Kidney capillary endothelial cell (primary cell): ENCODE results near the gene ADCY5.

Experiments used
- DNase-seq: peaks from one replicate; pipeline ENCODE4 v3.0.0-alpha.2; 2018; ENCODE audit warnings: low spot score

The ADCY5 gene

DNA sequence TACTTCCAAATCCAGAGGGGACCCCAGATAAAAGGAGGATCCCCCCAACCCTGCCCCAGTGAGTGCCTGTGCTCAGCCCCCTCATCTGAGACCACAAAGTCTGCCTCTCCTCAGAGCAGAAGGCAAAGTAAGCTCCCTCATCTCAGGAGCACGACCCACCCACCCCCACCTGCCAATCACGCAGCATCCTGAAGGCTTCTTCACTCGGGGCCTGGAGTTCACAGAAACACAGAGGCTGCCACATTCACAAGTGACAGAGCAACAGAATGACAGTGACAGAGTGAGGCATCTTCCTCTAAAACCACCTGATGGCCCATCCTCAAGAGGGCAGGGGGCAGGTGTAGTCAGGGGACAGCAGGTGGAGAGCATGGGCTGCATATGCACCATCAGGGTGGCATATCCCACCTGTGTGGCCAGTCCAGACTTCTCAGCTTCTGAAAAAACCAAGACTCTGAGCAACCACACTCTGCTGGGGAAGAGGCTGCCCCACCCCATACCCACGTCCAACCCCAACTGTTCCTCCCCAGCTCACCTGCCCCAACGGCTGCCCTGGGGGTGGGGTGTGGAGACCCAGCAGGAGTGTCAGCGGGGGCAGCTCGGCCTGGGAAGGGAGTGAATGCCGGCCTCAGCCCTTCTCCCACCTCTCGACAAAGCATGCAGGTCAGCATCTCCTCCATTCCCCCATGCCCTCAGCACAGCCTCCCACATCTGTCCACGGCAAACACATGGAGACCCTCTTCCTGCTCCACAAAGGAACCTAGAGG lies 19.3 kb downstream of the ADCY5 start:
- no peak for DNase-seq

DNA sequence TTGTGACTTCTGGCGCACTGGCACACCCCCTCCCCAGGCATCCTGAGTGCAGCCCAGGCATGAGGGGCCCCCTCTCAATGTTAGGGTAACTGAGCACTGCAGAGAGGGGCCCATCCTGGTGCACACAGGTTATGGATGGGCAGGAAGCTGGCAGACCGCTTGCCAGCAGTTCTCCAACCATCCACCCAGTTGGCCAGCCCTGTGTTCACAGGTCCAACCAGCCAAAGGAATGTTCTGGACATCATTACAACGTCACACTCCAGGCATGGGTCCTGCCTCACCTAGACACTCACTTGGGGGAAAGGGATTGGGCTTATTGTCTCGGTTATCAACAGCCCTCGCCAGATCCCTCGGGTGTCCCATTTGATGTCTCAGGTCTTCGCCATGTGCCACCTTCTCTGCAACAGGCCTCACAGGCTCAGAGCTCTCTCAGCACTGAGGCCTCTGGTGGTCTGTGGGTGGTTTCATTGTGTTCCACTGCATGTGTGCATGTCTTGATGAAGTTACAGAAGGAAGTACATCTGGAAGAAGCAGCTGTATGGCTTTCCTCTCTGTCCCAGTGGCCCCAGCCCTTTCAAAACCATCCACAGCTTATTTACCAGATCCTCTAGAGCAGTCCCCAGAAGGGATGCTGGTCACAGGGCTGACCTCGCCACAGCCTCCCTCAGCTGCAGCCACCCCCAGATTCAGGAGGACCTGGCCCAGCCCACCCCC lies 23.7 kb downstream of the ADCY5 start:
- DNase-seq, result no peak

DNA sequence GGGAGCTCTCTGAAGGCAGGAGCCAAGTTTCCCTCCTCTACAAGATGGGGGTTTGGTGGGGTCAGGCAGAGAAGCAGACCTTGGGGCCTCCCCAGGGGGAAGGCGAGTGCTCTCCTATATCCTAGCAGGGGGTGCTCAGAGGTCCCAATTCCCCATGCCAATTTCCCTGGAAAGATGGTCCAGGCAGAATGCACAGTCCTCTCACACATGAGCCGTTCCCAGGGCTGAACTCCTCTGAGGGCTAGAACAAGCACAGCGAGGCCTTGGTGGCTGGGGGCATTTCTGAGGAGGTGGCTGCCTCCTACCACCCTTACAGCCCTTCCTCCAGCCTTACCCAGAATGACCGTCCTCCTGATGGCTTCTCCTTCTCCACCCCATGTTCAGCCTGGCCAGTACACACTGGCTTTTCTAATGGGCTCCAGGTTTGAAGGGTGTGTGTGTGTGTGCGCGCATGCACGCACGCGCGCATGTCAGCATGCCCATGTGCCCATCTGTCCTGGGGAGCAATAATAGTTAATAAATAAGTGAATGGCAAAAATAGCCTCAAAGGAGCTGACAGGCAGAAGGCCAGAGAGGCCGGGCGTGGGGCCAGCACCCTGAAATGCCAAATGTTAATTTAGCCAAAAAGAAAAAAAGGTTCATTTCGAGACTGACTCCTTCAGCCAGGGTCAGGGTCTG lies 24.4 kb downstream of the ADCY5 start:
- DNase-seq, result no peak

DNA sequence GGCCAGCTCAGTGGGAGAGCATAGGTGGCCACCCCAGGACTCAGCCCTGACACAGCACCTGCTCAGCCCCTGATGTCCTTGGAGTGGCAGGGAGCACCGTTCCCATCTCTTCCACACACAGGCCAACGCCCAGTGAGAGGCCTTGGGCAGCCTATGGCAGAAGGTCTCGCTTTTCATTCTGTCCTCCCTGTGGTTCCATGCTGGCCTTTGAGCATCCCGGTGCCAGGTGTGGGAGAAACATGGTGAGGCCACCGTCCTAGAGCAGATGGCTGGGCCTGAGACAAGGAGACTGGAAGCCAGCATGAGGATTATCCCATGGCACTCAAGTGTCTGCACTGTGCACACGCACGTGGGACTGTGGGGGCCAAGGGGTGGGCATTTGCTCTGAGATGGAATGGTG lies 25.1 kb downstream of the ADCY5 start:
- no peak for DNase-seq

- DNase-seq, result no peak
Measured at GRCh38 chr3:123423031-123423430, 25.9 kb downstream of the ADCY5 start.

DNA sequence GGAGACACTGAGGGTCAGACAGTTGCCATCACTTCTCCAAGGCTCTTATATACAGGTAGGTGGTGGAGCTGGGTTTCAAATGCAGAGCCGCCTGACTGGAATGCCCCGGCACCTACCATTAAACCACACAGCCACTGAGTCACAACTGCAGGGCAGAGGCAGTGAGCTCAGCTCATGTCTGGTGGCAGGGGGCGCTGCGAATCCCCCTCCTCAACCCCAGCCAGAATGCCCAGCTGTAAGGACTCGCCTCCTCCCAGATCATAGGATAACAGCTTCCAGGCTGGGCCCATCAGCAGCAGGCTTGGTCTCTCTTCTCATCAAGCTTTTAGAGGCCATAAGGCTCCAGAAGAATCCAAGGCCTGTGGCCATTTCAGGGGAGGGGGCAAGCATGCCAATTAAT lies 26.4 kb downstream of the ADCY5 start:
- no peak for DNase-seq

- no peak for DNase-seq
Measured at GRCh38 chr3:123421353-123422174, 27.3 kb downstream of the ADCY5 start.

DNA sequence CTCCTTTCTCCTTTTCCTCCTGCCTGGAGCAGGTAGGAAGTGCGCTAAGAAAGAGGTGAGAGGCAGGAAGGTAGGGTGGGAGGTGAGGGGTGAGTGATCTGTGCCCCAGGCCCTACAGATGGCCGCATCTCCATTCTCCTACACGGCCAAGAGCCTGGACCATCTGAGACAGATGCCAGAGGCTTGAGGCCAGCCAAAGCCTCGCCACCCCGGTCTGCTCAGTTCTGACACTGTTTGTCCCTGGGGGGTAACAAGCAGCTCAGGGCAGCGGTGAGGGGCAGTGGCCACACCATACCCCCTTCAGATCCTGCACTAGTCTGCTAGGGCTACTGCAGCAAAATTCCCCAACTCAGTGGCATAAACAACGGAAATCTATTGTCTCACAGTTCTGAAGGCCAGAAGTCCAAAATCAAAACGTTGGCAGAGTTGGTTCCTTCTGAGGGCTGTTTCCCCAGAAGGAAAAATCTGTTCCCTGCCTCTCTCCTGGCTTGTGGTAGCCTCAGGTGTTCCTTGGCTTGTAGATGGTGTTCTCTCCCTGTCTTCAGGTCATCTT lies 28.4 kb downstream of the ADCY5 start:
- no peak for DNase-seq

- DNase-seq, result no peak
Measured at GRCh38 chr3:123419850-123420297, 29.0 kb downstream of the ADCY5 start.

- DNase-seq, result no peak
Measured at GRCh38 chr3:123419181-123419849, 29.6 kb downstream of the ADCY5 start.

- no peak for DNase-seq
Measured at GRCh38 chr3:123416647-123417046, 32.2 kb downstream of the ADCY5 start.

- DNase-seq, result no peak
Measured at GRCh38 chr3:123416173-123416572, 32.7 kb downstream of the ADCY5 start.

GRCh38 chr3:123414973-123415775 lies 33.7 kb downstream of the ADCY5 start:
- DNase-seq, result no peak

DNA sequence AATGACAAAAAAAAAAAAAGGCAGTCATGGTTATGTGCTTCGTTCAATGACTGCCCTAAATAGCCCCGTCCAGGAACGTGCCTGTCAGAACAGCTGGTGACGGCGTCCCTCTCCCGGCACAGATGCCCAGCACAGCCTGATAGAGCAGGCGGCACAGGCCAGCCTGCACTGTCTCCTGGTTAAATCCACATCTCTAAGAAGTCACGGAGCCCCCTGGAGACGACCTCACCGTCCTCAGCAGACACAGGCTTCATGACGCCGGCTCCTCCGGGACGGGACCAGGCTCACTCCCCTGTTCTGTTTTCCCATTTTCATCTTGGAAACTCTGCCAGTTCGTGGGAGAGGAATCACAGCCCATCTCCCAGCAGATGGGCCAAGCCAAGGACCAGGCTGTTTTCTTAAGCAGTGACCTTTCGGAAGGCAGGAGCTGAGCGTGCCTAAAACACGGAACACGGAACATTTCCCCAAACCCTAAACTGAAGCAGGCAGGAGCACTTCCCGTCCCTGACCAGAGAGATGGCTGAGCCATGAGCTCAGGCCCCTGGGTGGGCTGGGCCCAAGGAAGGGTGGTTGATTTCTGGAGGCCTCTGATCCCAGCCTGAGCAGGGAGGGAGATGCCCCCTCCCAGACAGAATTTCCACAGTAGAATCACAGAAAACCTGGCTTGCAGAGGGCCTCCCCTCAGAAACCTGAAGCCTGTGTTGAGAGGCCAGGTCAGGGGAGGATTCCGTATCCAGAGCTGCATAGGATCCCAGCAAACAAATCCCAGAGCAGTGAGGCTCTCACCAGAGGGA lies 35.9 kb downstream of the ADCY5 start:
- no peak for DNase-seq

- DNase-seq, result no peak
Measured at GRCh38 chr3:123412076-123412475, 36.8 kb downstream of the ADCY5 start.

- DNase-seq, result no peak
Measured at GRCh38 chr3:123411340-123412040, 37.4 kb downstream of the ADCY5 start.

DNA sequence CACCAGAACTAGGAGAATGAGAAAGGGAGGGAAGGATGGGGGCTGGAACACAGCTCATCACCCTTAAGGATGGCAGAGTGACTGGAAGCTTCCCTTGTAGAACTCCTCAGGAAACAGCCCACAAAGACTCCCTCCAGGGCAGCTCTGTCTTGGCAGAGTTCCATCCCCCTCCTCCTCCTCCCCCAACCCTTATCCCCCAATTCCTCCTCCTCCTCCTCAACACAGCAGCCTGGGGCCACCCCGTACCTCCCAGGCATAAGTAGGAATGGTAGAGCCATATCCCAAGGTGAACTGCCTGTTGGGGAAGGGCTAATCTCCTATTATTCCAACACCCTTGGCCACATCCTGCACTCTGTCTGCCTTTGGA lies 38.8 kb downstream of the ADCY5 start:
- DNase-seq, result no peak

DNA sequence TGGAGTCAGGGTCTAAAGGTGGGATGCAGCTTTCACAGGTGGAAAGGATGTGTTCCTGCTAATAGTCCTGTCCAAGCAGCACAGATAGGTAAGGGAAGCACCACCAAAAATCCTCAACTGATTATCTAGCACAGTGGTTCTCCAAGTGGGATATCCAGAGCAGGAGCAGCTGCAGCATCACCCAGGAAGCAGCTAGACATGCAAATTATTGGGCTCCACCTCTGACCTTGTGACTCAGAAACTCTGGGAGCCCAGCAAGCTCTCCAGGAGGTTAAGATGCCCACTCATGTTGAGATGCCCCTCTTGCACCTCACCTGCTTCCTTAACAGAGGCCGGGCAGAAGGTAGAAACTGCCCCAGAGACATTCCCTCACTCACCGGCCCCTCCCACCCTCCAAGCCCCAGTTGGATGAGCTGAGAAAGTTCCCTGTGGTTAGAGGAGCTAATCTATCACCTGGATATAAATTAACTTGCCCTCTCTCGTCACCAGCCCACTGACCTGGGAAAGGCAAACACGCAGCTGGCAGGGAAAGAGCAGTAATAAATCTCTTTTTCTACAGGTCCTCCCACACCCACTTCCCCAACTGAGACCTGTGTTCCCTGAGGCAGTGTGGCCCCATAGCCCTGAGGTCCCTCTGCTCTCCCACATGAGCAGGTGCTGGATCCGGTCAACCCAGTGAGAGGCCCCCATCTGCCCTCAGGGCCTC lies 39.3 kb downstream of the ADCY5 start:
- no peak for DNase-seq
